Activated CD8-positive, alpha-beta memory T cell treated with anti-CD3 and anti-CD28 coated beads, Interleukin-2, amount 50 U/mL, for 24 hours (primary cell): Measurements from ENCODE around the gene ATOSB.
A peak's percentile ranks its signal among the peaks of the same experiment; 100 is the strongest.

Experiments
- DNase-seq: peaks from one replicate; pipeline ENCODE4 v3.0.0-alpha.2; 2020; ENCODE audit errors: extremely low read depth

Gene ATOSB

DNA sequence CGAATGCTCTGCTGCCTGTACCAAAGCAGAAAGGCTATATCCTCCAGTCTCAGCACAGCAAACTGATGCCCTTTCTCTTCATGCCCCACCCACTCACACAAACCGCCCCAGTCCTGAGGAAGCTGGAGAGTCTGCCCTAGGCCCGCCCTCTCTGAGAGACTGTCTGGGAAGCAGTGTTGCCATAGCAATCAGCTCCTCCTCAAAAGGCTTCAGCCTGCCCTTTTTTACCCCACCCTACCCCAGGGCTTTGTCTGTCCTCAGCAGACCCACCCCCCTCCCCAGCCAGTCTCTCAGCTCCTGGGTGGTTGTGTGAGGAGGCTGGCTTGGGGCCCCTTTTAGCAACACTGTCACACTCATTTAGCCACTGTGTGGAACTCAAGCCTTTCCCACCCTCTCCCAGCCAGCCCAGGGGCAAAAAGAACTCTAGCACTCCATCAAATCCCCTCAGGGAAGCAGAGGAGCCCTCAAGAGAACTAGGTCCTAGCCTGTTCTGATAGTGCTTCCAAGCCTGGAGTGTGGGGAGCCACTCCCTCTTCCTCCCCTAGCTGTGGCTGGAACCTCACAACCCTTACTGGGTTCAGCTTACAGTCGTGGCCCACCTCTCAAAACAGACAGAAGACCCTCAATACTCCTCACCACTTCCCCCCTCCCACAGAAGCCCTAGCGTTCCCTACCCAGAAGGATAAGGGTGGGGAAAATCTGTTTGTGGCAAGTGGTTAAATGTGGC, 1.4 kb downstream of the ATOSB start:
- DNase-seq, result peak; percentile 43

- no peak for DNase-seq
Observed at GRCh38 chr9:35112257-35113020, 3.2 kb downstream of the ATOSB start.

GRCh38 chr9:35111001-35111933, 4.4 kb downstream of the ATOSB start:
- peak; percentile 92 for DNase-seq

GRCh38 chr9:35110327-35110761, 5.3 kb downstream of the ATOSB start:
- no peak for DNase-seq

DNA sequence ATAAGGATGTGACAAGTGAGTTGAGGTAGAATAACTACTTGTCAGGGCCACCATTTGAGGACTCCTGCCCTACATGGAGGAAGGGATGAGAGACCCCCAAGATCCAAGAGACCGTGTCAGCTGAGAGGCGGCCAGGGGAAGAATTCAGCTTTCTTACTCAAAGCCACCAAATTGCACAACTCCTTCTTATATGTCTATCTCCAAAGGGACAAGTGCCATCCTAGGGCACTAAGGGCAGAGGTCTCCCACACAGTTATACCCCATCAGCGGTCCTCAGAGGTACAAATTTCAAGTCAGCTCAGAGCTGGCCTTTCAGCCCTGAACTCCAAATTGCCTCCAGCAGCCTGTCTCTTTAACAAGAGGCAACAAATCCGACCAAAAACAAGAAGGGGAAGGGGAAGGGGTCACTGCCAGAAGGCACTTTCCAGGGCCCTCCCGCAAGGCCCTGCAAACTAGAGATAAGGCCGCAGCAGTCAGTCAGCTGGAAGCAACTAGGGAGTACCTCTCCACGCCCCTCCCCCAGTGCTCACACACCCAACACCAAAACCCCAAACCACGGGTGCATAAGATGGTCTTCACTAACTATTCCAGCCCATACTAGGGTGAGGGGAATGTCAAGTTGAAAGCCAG, 6.6 kb downstream of the ATOSB start:
- no peak for DNase-seq

DNA sequence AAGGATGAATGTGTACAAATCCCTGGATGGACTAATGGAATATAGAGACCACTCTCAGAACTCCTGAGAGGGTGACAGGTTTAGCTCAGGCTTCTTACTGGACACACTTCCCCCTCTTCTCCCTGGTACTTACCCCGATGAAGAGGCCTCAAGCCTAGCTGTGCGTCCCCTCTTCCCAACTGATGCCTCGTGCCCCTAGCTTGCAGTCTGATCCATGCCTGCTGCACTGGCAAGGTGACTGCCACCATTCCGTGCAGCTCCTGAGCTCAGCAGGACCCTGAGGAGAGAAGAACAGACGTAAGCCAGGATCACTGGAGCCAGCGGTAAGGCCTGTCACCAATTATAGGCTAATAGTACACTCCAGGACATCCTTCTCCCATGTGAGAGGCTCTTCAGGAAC, 7.2 kb downstream of the ATOSB start:
- no peak for DNase-seq

- DNase-seq, result no peak
Observed at GRCh38 chr9:35107297-35108290, 8.1 kb downstream of the ATOSB start.

- no peak for DNase-seq
Observed at GRCh38 chr9:35106343-35106730, 9.3 kb downstream of the ATOSB start.

- no peak for DNase-seq
Observed at GRCh38 chr9:35105571-35106342, 9.9 kb downstream of the ATOSB start.

DNA sequence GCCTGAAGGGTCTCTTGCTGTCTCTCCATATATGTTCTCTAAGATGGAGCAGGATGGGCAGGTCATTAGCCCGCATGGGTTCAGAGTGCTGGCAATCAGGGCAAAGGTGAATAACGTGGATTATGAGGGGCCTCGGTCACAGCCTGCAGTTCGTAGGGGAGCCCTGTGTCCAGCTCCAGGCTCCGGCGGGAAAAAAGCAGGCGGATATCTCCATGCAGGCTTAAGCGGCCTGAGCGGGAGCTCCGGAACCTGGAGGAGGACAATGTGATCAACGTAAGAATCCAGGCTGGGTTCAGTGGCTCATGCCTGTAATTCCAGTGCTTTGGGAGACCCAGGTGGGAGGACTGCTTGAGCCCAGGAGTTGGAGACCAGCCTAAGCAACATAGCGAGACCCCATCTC, 10.5 kb downstream of the ATOSB start:
- DNase-seq, result no peak

GRCh38 chr9:35104586-35104985, 11.1 kb downstream of the ATOSB start:
- DNase-seq, result no peak

DNA sequence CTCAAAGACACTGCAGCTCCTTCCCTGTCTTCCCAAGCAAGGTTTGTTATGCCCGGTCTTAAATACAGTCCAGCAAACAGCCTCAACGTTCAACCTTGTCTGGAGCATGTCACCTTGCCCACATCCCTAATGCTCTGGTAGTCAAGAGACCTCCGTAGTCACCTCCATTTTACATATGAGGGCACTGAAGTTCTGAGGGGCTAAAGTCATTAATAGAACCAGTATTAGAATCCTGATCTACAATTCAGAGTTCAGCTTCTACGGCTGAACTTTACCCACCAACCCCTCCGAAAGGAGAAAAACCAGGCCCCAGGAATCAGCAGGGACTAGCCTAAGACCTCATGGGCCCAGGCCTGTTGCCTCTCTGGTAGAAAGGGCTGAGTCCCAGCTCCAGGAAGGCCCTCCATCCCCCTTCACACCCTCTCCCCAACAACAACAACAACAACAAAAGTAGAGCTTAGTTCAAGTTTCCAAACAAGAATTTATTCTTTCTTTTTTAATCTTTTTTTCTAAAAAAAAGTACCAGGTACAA, 11.9 kb downstream of the ATOSB start:
- no peak for DNase-seq

GRCh38 chr9:35102769-35103659, 12.6 kb downstream of the ATOSB start, which contains the start of gene STOML2:
Gene STOML2 (minus strand): TSS chr9:35103131. CDS start chr9:35103094, 37 bp downstream.
- DNase-seq, result peak; percentile 89

DNA sequence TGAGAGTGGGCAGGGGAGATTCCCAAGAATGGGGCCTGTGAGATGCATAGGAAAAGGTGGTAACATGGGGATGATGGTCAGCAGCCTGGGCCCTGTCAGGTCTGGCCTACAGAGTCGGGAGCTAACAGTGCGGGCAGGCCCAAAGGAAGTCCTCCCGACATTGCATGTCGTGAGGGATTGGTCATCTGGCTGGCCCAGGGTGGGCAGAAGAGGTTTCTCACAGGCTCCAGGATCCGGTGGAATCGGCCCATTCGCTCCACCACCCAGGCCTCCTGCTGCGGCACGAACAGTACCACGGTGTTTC, 13.2 kb downstream of the ATOSB start:
- no peak for DNase-seq

DNA sequence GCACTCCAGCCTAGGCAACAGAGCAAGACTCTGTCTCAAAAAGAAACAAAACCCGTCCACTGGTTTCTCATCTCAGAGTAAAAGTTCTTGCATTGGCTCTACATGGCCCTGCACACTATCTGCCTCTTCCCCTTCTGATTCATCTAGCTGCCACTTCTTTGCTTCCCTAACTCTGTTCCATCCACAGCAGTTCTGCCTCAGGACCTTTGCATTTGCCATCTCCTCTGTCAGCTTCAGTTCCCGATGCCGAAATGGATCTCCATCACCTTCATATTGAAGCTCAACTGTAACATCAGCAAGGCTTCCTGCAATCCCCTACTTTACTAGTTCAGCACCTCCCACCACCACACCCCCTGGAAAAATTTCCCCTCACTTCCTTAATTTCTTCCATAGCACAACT, 18.1 kb downstream of the ATOSB start:
- no peak for DNase-seq

DNA sequence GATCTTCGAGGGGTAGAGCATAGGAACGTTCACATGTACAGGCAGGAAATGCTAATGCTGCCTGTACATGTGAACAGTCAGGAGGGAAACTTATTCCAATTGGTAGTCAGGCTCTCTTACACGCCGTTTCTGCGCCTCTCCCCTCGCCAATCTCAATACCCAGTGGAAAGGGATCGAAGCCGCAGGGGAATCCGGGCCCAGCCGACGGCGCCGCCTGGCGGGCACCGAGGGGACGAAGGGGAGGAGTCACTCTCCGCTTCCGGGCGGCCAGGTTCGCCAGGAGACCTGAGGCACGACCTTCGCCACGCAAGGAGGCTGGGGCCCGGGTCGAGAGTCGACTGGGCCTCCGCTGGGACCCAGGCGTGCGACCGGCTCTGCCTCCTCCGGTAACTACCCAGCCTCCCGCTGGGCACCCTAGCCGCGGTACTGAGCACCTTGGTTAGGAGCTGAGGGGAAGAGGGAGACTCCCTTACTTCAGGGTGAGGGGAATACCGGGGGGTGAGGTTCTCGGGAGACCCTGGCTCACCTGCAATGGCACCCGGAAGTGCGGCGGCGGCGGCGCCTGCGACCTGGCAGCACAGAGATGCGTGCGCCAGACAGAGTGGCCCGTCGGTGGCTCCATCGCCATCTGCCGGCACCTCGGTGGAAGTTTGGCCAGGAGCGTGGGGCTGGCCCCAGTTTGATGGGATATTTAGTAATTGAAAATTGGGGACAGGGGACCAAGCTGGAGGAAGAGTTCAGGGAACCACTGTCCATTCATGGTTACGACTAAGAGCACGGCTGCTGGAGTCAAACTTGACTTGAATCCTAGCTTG, 19.4 kb downstream of the ATOSB start, which contains the start of gene PIGO:
Gene PIGO (minus strand): TSS at position 557 of the 815 bp plus-strand sequence. CDS start 1,026 bp downstream, outside the sequence.
- peak; percentile 76 for DNase-seq

- no peak for DNase-seq
Observed at GRCh38 chr9:35091536-35091935, 24.1 kb downstream of the ATOSB start.
